HG02678 (cell line): ENCODE results near the gene CHST8.
"Not testable (repeated sequence)": the region's sequence is repeated elsewhere in the genome, so short reads cannot be mapped to it uniquely, and the experiment has no call there.

Source experiments
- ATAC-seq: cut with Tn5 transposase; IDR thresholded peaks from one replicate; pipeline ENCODE4 v1.9.1; 2021; ENCODE audit warnings: mild to moderate bottlenecking, moderate library complexity; ENCODE audit not compliant: unreplicated experiment

CHST8 gene, protein sequence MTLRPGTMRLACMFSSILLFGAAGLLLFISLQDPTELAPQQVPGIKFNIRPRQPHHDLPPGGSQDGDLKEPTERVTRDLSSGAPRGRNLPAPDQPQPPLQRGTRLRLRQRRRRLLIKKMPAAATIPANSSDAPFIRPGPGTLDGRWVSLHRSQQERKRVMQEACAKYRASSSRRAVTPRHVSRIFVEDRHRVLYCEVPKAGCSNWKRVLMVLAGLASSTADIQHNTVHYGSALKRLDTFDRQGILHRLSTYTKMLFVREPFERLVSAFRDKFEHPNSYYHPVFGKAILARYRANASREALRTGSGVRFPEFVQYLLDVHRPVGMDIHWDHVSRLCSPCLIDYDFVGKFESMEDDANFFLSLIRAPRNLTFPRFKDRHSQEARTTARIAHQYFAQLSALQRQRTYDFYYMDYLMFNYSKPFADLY

DNA sequence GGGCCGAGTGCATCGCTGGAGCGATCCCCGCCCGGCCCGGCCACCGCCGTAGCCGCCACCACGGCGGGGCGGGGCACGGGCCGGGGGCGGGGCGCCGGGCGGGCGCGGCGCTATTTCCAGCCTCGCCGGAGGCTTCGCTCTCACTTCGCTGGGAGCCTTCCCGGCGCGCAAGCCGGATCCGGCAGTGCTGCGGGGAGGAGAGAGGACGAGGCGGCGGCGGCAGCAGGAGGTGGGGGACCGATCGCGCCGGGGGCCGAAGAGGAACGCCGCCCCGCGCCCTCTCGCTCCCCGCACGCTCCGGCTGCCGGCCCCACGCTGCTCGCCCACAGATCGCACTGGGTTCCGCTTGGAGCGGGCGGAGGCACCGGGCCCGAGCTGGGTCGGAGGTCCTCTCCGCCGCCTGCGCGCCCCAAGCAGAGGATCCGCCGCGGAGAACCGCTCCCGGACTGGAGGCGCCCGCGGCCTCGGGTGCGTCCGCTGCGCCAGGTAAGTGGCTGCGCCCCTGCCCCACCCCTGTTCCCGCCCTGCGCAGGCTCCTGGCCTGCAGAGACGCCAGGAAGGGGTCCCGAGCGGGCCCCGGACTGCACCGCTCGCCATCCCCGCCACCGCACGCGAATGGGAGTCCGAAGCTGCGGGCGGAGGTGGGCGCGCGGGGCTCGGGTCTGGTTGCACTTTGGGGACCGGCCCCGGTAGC, at the start of gene CHST8:
Gene CHST8 (plus strand): TSS at position 143 of the 694 bp plus-strand sequence. CDS start 67,309 bp downstream, outside the sequence.
- ATAC-seq: no peak

DNA sequence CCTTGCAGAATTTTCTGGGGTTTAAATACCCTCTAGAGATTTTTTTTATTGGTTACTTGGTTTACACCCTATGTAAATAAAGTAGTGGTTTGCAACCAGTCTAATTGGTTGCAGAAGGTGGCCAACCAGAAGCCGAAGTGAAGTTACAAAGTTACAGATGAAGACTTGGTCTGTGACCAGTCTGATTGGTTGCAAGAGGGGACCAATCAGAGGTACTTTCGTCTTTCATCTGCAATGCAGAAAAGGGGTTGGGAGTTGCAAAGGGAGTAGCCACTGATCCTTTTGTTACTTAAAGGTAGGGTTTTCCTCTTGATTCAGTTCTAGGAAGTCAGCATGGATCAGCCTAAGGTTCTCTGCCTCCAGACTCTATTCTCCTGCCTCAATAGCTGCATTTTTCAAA, 48.8 kb upstream of the CHST8 start:
- no peak for ATAC-seq

DNA sequence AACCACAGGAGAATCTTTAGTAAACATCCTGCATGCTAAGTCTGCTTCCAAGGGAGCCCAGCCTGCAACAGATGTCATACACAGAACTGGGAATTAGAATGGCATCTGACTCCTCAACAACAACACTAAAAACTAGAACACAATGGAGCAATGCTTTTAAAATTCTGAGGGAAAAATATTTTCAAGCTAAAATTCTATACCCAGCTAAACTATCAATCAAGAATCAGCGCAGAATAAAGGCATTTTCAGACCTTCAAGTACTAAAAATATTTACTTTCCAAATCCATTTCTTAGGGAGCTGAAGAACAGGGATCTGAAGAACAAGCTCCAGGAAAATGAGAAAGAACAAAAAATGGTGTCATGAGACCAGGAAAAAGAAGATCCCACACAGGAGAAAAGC, 46.9 kb upstream of the CHST8 start:
- ATAC-seq: no peak

DNA sequence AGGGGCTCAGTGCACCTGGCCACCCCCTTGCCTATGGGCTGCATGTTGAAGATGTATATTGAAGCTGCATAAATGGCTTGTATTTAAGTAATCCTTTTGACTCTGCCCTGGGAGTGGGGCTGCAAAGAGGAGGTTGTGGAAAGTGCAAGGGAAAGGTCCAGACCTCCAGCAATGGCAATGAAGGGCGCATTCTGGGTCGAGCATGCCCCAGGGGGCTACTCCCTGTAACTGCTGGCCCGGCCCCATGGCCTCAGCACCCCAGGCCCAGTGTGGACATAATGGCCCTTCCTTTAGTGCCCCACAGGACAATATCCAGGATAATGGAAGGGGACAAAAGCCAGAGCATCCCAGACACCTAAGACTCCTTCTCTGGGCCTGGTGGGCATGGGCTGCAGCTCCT, 43.1 kb upstream of the CHST8 start:
- ATAC-seq: no peak

DNA sequence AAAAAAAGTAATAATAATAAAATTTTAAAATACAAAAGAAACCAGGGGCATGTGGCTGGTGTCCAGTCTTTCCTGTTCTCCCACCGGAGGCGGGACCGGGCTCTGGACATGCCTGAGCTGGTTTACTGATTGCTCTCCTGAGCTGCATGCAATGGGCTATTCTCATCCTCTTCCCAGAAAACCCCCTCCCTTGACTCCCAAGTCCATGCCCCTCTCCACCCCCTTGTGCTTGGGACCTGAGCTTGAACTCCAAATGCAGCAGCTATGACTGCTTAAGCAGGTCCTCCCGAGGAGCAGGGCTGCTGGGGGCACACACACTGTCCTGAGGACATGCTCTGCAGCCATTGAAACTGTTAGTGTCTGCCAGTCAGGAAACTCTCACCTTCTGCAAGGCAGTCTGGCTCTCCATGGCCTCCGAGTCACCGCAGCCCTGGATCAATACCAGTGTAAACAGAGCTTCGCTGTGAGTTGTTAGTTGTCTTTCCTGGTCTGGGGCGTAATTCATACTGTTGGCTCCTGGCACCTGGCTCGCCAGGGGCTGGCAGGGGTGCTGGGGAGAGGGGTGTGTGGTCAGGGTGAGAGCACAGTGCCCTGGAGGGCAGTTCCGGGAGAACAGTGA, 41.6 kb upstream of the CHST8 start:
- ATAC-seq: no peak

DNA sequence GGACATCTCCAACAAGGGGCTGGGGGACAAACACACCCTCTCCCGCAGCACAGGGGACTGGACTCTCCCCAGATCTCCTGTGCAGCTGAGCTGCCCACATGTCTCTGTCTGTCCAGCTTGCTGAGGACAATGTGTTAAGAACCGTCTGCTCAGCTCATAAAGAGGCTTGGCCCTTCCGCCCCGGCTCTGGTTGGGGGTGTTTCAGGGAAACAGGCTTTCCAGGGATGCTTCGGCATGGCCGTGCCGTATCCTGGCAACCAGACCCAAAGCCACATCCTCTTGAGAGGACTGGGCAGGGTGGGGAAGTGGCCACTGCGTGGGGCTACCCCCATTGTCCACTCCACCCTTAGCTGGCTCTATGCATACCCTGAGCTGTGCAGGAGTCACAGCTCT, 41.1 kb upstream of the CHST8 start:
- ATAC-seq: no peak

DNA sequence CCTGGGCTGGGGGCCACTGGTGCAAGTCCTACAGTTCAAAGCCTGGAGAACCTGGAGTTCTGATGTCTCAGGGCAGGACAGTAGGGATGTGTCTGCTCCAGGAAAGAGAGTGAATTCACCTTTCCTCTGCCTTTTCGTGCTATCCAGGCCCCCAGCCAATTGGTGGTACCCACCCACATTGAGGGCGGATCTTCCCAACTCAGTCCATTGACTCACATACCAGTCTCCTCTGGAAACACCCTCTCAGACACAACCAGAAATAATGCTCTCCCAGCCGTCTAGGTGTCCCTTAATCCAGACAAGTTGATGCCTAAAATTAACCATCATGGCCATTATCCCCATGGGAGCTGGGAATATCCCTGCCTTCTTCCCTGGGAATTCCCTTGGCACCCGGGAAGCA, 38.8 kb upstream of the CHST8 start:
- no peak for ATAC-seq

DNA sequence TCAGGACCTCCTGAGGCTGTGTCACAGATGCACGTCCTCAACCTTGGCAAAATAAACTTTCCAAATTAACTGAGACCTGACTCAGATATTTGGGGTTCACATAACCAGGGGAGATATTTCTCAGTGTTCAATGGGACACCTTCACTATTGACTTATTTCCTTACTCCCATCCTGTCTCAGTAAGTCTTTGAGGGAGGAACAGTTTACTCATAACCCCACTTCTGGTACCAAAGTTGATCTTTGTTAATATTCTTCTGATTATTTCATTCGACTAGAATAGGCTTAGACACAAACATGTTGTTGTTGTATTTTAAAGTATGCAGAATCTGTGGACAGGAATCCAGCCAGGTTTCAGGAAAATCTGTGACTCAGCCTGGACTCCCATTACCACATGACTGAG, 34.6 kb upstream of the CHST8 start:
- no peak for ATAC-seq

DNA sequence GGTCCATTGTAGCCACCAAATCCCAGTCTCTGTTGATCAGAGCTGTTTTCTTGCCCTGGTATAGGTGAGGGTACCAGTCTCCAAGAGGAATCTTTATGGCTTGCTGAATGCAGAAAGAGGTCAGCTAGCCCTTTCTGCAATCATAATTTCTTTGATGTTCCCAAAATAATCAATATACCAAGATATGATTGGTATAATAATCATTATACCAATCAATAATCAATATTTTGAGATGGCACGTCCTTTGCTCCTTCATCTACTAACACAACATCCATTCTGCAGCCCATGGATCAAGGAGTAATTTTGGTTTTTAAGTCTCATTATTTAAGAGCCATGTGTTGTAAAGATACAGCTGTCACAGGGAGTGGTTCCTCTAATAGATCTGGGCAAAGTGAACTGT, 31.5 kb upstream of the CHST8 start:
- no peak for ATAC-seq

DNA sequence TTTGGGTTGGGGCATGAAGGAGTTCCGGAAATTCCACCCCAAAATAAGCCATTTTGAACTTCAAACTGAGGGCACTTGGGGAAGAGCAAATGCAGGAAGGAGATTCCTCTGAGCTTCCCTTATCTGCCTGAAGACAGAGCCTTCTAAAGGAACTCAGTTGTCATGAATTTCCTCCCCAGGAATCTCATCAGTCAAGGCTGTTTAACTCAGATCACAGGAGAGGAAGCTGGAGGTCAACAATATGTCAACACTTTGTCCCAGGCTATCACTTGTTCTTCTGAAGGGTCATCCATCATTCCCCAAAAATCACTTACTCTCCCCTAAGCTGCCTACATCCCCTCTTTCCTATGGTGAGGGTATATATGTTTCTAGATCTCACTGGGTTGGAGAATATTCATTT, 26.0 kb upstream of the CHST8 start:
- no peak for ATAC-seq

DNA sequence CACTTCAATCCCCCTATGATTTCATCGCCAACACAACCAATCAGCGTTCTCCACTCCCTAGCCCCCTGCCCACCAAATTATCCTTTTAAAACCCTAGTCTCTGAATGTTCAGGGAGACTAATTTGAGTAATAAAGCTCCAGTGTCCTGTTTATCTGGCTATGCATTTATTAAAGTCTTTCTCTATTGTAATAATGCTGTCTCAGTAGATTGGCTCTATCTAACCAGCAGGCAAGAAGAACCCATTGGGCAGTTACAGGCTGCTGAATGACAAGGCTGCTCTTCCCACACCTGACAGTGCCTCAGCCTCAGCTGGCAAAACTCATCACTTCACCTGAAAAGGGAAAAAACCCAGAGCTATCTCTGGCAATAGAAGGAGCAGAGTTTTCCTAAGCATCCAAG, 20.2 kb upstream of the CHST8 start:
- no peak for ATAC-seq

DNA sequence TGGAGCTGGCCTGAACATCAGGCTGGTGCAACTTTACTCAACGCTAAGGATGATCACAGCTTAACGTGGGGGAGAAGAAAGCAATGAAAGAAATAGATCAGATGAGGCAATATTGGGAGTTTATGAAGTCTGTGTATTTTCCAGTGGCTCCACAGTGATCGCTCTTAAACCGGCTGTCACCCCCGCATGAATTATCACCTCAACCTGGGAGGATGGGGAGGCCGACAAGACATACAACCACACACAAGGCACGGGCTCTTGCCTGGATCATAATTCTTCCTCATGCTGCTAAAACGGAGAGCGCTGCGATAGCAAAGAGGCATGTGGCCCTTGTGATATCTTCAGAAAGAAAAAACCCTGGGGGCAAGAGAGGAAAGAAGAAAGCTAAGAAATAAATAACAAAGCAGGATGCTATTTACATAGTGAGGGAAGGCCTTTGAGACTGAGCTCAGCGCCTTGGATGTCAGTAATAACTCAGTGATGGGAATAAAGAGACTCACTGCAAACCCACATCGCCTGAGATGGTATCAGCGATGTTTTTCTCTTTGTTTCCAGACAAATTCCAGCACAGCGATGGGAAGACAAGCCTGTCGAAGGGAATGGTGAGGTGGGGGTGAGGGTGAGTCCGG, 19.1 kb upstream of the CHST8 start:
- ATAC-seq: no peak

DNA sequence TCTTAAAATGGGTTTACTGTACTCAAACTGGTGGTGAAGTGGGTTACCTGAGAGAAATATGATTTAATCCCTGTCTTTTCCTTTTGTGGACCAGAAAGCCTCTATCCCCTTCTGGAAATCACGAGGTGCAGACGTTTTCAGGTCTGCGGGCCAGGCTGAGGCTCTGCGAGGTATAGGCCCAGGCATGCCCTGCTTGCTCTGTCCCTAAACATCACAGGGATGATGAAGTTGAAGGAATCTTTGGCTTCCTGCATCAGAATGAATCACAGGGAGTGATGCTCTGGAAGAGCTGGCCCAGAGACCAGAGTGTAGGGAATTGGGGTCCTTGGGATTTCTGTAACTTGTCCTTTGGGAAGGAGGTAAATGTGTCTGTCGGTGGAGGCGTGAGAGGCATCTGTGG, 18.4 kb upstream of the CHST8 start:
- ATAC-seq: no peak

DNA sequence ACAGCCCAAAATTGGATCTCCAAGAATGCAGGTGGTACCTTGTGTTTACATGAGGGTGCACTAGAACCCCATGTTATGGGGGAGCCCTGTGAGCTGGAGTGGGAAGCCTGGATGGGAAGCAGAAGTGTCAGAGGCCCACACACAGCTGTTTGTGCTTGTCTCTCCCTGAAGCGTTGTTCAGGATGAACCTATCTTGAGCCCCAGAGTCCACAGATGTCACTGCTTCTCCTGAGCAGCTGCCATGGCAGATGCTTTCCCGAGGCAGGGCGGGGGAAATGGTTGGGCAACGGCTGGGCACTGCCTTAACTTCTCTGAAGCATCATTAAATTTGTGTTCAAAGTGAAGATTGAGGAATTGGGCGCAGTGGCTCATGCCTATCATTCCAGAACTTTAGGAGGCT, 17.1 kb upstream of the CHST8 start:
- ATAC-seq: no peak

DNA sequence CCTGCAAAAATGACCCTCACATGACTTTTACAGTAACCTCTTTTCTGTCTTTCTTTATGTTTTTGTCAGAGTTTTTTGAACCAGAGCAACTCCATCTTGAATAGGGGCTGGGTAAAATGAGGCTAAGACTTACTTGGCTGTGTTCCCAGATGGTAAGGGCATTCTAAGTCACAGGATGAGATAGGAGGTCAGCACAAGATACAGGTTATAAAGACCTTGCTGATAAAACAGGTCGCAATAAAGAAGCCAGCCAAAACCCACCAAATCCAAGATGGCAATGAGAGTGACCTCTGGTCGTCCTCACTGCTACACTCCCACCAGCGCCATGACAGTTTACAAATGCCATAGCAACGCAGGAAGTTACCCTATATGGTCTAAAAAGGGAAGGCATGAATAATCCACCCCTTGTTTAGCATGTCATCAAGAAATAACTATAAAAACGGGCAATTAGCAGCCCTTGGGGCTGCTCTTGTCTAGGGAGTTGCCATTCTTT, 15.9 kb upstream of the CHST8 start:
- not testable (repeated sequence) for ATAC-seq

DNA sequence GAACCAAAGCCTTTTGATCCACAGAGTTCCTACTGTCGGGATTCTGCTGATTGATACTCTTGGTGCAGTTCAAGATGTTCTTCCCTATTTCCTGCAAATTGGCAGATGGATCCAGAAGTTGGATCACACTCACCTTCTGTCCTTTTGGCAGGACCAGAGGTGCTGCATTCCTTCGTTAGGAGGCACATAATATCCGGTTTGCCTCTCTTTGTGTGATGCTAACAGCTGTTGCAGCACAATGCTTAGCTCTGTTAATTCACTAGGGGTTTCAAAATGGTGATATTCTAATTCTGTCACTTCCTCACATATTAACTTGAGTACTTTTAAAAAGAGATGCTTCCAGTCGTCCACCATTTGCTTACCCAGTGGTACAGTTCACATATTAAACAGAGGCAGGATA, 15.2 kb upstream of the CHST8 start:
- ATAC-seq: no peak

DNA sequence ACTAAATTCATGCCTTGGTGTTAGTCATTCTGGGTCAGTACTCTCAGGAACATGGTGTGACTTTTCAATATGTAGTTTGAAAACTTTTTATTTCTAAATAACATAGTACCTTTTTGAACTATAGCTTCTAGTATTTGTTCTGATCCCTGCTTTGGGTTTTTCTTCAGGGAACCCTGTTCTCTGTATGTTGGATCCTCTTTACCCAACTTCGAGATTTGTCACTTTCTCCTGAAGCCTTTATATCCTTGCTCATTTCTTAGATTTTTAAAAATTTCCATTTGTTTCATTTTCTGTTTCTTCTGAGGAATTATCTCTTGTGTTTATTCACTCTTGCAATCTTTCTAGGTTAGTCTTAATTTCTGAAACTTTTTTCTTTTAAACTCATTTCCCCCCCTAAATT, 12.4 kb upstream of the CHST8 start:
- no peak for ATAC-seq

DNA sequence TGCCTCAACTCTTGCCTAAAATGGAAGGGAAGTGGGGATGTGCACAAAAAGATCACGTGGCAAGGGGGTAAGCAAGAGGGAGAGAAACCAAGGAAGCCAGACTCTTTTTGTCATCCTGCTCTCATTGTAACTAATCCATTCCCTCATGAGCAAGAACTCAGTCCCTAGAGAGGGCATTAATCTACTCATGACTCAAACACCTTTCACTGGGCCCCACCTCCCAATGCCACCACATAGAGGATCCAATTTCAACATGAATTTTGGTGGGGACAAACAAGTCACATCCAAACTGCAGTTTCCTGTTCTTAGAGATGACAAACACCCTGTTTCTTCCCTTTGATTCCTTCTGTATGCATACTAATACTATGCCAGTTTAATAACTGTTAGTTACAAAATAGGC, 11.2 kb upstream of the CHST8 start:
- no peak for ATAC-seq

DNA sequence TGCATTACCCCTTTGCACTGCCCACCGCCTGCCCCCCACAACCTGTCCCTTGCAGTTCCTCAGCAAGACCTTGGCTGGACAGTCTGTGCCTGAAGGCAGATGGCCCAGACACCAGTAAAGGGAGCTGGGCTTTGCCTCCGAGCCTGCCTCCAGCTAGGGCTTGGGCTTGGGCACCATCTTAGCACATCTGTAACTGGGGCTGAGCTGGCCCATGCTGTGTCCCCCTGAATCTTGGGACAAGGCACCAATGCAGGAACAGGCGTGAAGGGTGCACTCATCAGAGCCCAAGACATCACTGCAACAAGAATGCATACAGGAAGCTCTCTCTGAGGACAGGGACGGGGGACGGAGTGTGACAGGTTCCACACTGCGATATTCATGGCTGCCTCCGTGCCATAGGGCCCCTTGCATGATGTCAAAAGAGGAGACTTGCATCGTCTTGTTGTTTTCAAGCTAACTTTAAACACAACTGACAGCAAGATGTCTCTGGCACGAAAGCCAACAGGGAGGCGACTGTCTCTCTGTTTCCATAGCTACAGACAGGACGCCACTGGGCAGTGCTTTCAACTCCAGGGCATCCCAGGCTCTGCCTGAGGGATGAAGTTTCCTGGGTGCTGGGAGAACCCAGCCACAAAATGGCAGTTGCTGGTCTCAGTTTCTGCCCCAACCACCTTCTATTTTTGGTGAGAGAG, 8.7 kb upstream of the CHST8 start:
- no peak for ATAC-seq

DNA sequence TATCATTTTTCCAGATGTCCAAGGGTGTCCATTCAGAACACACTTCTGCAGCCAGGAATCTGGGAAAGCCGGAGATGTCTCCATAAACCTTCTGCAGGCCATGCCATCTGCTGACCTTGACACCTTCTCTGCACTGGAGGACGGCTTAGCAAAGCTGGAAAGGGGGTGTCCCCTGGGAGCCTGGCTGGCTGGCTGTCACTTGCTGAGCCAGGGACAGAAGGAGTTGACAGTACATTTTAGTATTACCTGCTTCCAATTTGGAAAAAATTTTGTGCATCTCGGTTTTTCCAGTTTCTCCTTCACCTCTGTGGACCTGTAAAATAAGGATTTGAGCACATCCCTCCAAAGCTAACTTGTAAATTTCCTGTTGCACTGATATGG, 8.1 kb upstream of the CHST8 start:
- no peak for ATAC-seq

DNA sequence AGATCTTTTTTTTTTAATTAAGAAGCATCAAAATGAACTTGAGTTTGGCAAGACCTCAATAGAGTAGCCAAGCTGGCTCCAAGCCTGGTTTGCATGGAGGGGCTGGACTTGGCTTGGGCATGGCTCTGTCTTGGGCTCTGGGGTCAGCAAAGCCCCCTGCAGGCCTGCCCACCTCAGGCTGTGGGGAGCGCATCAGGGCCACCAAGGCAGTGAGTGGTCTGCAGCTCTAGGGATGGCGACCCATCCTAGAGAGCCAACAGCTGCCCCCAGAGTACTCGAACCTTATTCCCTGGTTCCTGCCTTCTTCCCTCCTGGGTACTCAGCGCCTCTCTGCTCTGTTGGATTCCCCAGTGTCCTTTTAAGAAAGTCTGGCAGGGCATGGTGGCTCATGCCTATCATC, 5.4 kb upstream of the CHST8 start:
- no peak for ATAC-seq
